GM12878 (cell line): ENCODE results near the gene MEG3.

Experiments
- CREM ChIP-seq: IDR thresholded peaks from 2 replicates; pipeline ENCODE4 v1.6.1; 2014; ENCODE audit warnings: antibody characterized with exemption, low read depth
- EZH2 ChIP-seq: IDR thresholded peaks from 2 replicates; pipeline ENCODE4 v1.6.1; 2012; ENCODE audit warnings: low read depth, mild to moderate bottlenecking, control low read depth, inconsistent platforms, low read length, borderline replicate concordance; ENCODE audit not compliant: control insufficient read depth
- GABPA ChIP-seq: IDR thresholded peaks from 2 replicates; pipeline ENCODE4 v1.6.1; 2014; ENCODE audit warnings: antibody characterized with exemption, low read depth, mild to moderate bottlenecking, inconsistent platforms
- MXI1 ChIP-seq: fragments of 150-350 bp; IDR thresholded peaks from 2 replicates; pipeline ENCODE4 v1.6.1; 2011; ENCODE audit warnings: low read depth, mild to moderate bottlenecking, inconsistent platforms, low read length, improper control_type of control experiment
- RAD21 ChIP-seq: IDR thresholded peaks from 2 replicates; pipeline ENCODE4 v1.6.1; 2011; ENCODE audit warnings: mild to moderate bottlenecking, low read depth, low read length, moderate library complexity; ENCODE audit not compliant: insufficient read depth
- RELA ChIP-seq: fragments of 450-650 bp; IDR thresholded peaks from 2 replicates; pipeline ENCODE4 v1.8.0; 2014; ENCODE audit warnings: borderline replicate concordance; ENCODE audit not compliant: partially characterized antibody
- RFX5 ChIP-seq: IDR thresholded peaks from 2 replicates; pipeline ENCODE4 v1.6.1; 2011; ENCODE audit warnings: low read depth, low read length, improper control_type of control experiment
- SIN3A ChIP-seq: IDR thresholded peaks from 2 replicates; pipeline ENCODE4 v1.6.1; 2012; ENCODE audit warnings: low read depth, low read length, improper control_type of control experiment
- TCF3 ChIP-seq: IDR thresholded peaks from 2 replicates; pipeline ENCODE4 v1.6.1; 2012; ENCODE audit warnings: low read depth, mild to moderate bottlenecking, low read length, borderline replicate concordance; ENCODE audit not compliant: insufficient read depth
- TF ChIP-seq, protein P1 (sequence below), 3 experiments: IDR thresholded peaks in 2 of 3; conservative IDR thresholded peaks in 1 of 3; 2 replicates each; pipeline ENCODE4 v1.5.1; 2011; ENCODE audit warnings: low read depth in 3 of 3, low read length in 3 of 3, mild to moderate bottlenecking in 3 of 3, control low read depth in 2 of 3, moderate library complexity in 2 of 3, inconsistent platforms in 1 of 3, mixed read lengths in 1 of 3; ENCODE audit not compliant: control insufficient read depth in 2 of 3, insufficient read depth in 1 of 3; ENCODE audit errors: extremely low read depth in 1 of 3
- TF ChIP-seq, protein P2 (sequence below): fragments of 450-650 bp; IDR thresholded peaks from 2 replicates; pipeline ENCODE4 v1.6.1; 2018; ENCODE audit warnings: mild to moderate bottlenecking, low read depth, moderate library complexity; ENCODE audit not compliant: partially characterized antibody
- TF ChIP-seq, protein P3 (sequence below): fragments of 450-650 bp; IDR thresholded peaks from 2 replicates; pipeline ENCODE4 v1.6.1; 2017; ENCODE audit warnings: antibody characterized with exemption, mild to moderate bottlenecking, moderate library complexity

DNA sequence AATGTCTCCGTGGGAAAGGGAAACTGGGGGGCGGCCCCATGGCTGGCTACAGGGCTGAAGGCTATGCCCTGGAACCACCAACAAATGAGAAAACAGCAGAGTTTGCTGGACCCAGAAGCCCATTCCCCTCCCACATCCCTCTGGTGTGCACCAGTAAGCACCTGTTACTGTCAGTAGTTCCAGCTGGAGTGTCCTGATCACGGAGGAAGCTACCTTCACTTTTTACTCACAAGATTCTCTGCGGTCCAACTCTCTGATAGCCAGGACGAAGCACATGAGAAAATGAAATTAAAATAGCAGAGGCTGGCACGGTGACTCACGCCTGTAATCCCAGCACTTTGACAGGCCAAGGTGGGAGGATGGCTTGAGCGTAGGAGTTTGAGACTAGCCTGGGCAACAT is 22.7 kb upstream of the MEG3 start:
- no peak for TF ChIP-seq RELA
- no peak for TF ChIP-seq MXI1
- TF ChIP-seq, protein P1, sequence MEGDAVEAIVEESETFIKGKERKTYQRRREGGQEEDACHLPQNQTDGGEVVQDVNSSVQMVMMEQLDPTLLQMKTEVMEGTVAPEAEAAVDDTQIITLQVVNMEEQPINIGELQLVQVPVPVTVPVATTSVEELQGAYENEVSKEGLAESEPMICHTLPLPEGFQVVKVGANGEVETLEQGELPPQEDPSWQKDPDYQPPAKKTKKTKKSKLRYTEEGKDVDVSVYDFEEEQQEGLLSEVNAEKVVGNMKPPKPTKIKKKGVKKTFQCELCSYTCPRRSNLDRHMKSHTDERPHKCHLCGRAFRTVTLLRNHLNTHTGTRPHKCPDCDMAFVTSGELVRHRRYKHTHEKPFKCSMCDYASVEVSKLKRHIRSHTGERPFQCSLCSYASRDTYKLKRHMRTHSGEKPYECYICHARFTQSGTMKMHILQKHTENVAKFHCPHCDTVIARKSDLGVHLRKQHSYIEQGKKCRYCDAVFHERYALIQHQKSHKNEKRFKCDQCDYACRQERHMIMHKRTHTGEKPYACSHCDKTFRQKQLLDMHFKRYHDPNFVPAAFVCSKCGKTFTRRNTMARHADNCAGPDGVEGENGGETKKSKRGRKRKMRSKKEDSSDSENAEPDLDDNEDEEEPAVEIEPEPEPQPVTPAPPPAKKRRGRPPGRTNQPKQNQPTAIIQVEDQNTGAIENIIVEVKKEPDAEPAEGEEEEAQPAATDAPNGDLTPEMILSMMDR (IDR thresholded peaks at IDR 0.05 in 2 of 3, conservative IDR thresholded peaks at IDR 0.05 in 1 of 3; ENCODE audit: control insufficient read depth in 2 of 3, extremely low read depth in 1 of 3, insufficient read depth in 1 of 3, low read depth in 3 of 3, low read length in 3 of 3): no peak
- TF ChIP-seq GABPA: no peak
- TF ChIP-seq RFX5: no peak
- no peak for TF ChIP-seq EZH2
- TF ChIP-seq TCF3: no peak
- no peak for TF ChIP-seq CREM
- TF ChIP-seq SIN3A: no peak
- no peak for TF ChIP-seq RAD21
- TF ChIP-seq, protein P2, sequence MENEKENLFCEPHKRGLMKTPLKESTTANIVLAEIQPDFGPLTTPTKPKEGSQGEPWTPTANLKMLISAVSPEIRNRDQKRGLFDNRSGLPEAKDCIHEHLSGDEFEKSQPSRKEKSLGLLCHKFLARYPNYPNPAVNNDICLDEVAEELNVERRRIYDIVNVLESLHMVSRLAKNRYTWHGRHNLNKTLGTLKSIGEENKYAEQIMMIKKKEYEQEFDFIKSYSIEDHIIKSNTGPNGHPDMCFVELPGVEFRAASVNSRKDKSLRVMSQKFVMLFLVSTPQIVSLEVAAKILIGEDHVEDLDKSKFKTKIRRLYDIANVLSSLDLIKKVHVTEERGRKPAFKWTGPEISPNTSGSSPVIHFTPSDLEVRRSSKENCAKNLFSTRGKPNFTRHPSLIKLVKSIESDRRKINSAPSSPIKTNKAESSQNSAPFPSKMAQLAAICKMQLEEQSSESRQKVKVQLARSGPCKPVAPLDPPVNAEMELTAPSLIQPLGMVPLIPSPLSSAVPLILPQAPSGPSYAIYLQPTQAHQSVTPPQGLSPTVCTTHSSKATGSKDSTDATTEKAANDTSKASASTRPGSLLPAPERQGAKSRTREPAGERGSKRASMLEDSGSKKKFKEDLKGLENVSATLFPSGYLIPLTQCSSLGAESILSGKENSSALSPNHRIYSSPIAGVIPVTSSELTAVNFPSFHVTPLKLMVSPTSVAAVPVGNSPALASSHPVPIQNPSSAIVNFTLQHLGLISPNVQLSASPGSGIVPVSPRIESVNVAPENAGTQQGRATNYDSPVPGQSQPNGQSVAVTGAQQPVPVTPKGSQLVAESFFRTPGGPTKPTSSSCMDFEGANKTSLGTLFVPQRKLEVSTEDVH: no peak
- TF ChIP-seq, protein P3, sequence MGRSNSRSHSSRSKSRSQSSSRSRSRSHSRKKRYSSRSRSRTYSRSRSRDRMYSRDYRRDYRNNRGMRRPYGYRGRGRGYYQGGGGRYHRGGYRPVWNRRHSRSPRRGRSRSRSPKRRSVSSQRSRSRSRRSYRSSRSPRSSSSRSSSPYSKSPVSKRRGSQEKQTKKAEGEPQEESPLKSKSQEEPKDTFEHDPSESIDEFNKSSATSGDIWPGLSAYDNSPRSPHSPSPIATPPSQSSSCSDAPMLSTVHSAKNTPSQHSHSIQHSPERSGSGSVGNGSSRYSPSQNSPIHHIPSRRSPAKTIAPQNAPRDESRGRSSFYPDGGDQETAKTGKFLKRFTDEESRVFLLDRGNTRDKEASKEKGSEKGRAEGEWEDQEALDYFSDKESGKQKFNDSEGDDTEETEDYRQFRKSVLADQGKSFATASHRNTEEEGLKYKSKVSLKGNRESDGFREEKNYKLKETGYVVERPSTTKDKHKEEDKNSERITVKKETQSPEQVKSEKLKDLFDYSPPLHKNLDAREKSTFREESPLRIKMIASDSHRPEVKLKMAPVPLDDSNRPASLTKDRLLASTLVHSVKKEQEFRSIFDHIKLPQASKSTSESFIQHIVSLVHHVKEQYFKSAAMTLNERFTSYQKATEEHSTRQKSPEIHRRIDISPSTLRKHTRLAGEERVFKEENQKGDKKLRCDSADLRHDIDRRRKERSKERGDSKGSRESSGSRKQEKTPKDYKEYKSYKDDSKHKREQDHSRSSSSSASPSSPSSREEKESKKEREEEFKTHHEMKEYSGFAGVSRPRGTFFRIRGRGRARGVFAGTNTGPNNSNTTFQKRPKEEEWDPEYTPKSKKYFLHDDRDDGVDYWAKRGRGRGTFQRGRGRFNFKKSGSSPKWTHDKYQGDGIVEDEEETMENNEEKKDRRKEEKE: no peak
